Ectodermal cell (in vitro differentiated cells): Measurements from ENCODE around the gene PSMB7.
"Not testable (repeated sequence)": the region's sequence is repeated elsewhere in the genome, so short reads cannot be mapped to it uniquely, and the experiment has no call there.

Experiments
- H3K27ac ChIP-seq: 2 replicates; pipeline ENCODE4 v1.7.0; 2013; ENCODE audit warnings: mild to moderate bottlenecking, low read depth, low read length; ENCODE audit not compliant: insufficient read depth, poor library complexity, severe bottlenecking
- H3K27me3 ChIP-seq: 2 replicates; pipeline ENCODE4 v1.7.0; 2013; ENCODE audit warnings: mild to moderate bottlenecking, low read length; ENCODE audit not compliant: insufficient read depth, control insufficient read depth, poor library complexity, severe bottlenecking
- H3K36me3 ChIP-seq: one replicate; pipeline ENCODE4 v1.7.0; 2013; ENCODE audit warnings: low read length; ENCODE audit not compliant: control insufficient read depth, insufficient read depth
- H3K4me1 ChIP-seq: one replicate; pipeline ENCODE4 v1.7.0; 2013; ENCODE audit warnings: low read length; ENCODE audit not compliant: control insufficient read depth, insufficient read depth
- H3K4me3 ChIP-seq: 2 replicates; pipeline ENCODE4 v1.7.0; 2013; ENCODE audit warnings: low read depth, low read length, control low read depth; ENCODE audit not compliant: insufficient read depth
- H3K9me3 ChIP-seq: 2 replicates; pipeline ENCODE4 v1.7.0; 2013; ENCODE audit warnings: mild to moderate bottlenecking, low read length, moderate library complexity; ENCODE audit not compliant: control insufficient read depth
- WGBS, 2 experiments: methylation state at CpG; one replicate each; pipeline ENCODE4 v1.1.7; 2013; ENCODE audit warnings: missing lambda C conversion rate in 2 of 2; 5-methylcytosine and 5-hydroxymethylcytosine counted together

PSMB7 gene

GRCh38 chr9:124428751-124429529 lies 13.7 kb upstream of the PSMB7 start:
- Histone ChIP-seq H3K36me3 (no peaks in the 10 kb centered on the region), H3K27me3 (no peaks in the 10 kb centered on the region), H3K27ac (no peak overlapping the region), H3K4me3 (no peak overlapping the region), H3K9me3 (no peaks in the 10 kb centered on the region), H3K4me1 (no peaks in the 10 kb centered on the region)
- whole genome bisulfite sequencing, 2 experiments: 93 to 94% methylated on average over 28 of the region's 28 CpGs

GRCh38 chr9:124427281-124427680 lies 12.0 kb upstream of the PSMB7 start:
- WGBS, 2 experiments: 66 to 70% methylated on average over 4 of the region's 4 CpGs
- H3K27me3 ChIP-seq: no peaks in the 10 kb centered on the region
- no peaks in the 10 kb centered on the region for H3K36me3 ChIP-seq
- H3K4me1 ChIP-seq: no peaks in the 10 kb centered on the region
- H3K9me3 ChIP-seq: no peaks in the 10 kb centered on the region
- H3K4me3 ChIP-seq: no peak overlapping the region
- H3K27ac ChIP-seq: no peak overlapping the region

GRCh38 chr9:124426361-124426760 lies 11.1 kb upstream of the PSMB7 start:
- Histone ChIP-seq H3K4me3 (no peak overlapping the region), H3K36me3 (no peaks in the 10 kb centered on the region), H3K27ac (no peak overlapping the region), H3K27me3 (no peaks in the 10 kb centered on the region), H3K4me1 (no peaks in the 10 kb centered on the region), H3K9me3 (no peaks in the 10 kb centered on the region)
- 92 to 93% methylated on average over 7 of the region's 7 CpGs for WGBS, 2 experiments

- H3K4me1 ChIP-seq, H3K27me3 ChIP-seq, H3K27ac ChIP-seq, H3K4me3 ChIP-seq, H3K9me3 ChIP-seq, H3K36me3 ChIP-seq: not testable (repeated sequence)
- WGBS, 2 experiments: 96 to 100% methylated on average over 1 to 5 of the region's 12 CpGs
Measured at GRCh38 chr9:124425733-124426132, 10.5 kb upstream of the PSMB7 start.

GRCh38 chr9:124423591-124423990 lies 8.3 kb upstream of the PSMB7 start:
- no peaks in the 10 kb centered on the region for H3K9me3 ChIP-seq
- 73 to 75% methylated on average over 11 of the region's 11 CpGs for WGBS, 2 experiments
- no peak overlapping the region for H3K4me3 ChIP-seq
- no peaks in the 10 kb centered on the region for H3K36me3 ChIP-seq
- H3K27ac ChIP-seq: no peak overlapping the region
- H3K27me3 ChIP-seq: no peaks in the 10 kb centered on the region
- no peaks in the 10 kb centered on the region for H3K4me1 ChIP-seq

- no peaks in the 10 kb centered on the region for H3K4me1 ChIP-seq
- no peak overlapping the region for H3K4me3 ChIP-seq
- no peaks in the 10 kb centered on the region for H3K9me3 ChIP-seq
- no peaks in the 10 kb centered on the region for H3K27me3 ChIP-seq
- no peak overlapping the region for H3K27ac ChIP-seq
- WGBS, 2 experiments: 94 to 96% methylated on average over 5 of the region's 5 CpGs
- no peaks in the 10 kb centered on the region for H3K36me3 ChIP-seq
Measured at GRCh38 chr9:124423155-124423554, 7.9 kb upstream of the PSMB7 start.

- Histone ChIP-seq H3K4me1 (no peaks in the 10 kb centered on the region), H3K9me3 (no peaks in the 10 kb centered on the region), H3K36me3 (no peaks in the 10 kb centered on the region), H3K27ac (no peak overlapping the region), H3K27me3 (no peaks in the 10 kb centered on the region), H3K4me3 (no peak overlapping the region)
- 90 to 91% methylated on average over 7 of the region's 7 CpGs for WGBS, 2 experiments
Measured at GRCh38 chr9:124420991-124421543, 5.8 kb upstream of the PSMB7 start.

GRCh38 chr9:124419832-124420489 lies 4.7 kb upstream of the PSMB7 start:
- Histone ChIP-seq H3K4me3 (no peak overlapping the region), H3K4me1 (no peaks in the 10 kb centered on the region), H3K27ac (no peak overlapping the region), H3K9me3 (no peaks in the 10 kb centered on the region), H3K27me3 (no peaks in the 10 kb centered on the region), H3K36me3 (no peaks in the 10 kb centered on the region)
- WGBS, 2 experiments: 83 to 85% methylated on average over 6 of the region's 6 CpGs

- Histone ChIP-seq H3K9me3 (no peaks in the 10 kb centered on the region), H3K27me3 (no peaks in the 10 kb centered on the region), H3K27ac (no peak overlapping the region), H3K4me1 (peaks cover 8% of the 10 kb centered on the region), H3K4me3 (no peak overlapping the region), H3K36me3 (peaks cover 26% of the 10 kb centered on the region)
- 80 to 81% methylated on average over 17 of the region's 17 CpGs for WGBS, 2 experiments
Measured at GRCh38 chr9:124415852-124416484, 726 bp upstream of the PSMB7 start.

GRCh38 chr9:124414612-124415011 lies 630 bp downstream of the PSMB7 start:
- WGBS, 2 experiments: 16% methylated on average over 13 of the region's 13 CpGs
- Histone ChIP-seq H3K9me3 (no peaks in the 10 kb centered on the region), H3K4me3 (peak overlapping the region; percentile 67), H3K4me1 (peaks cover 8% of the 10 kb centered on the region), H3K36me3 (peaks cover 28% of the 10 kb centered on the region), H3K27ac (peak overlapping the region; percentile 61), H3K27me3 (no peaks in the 10 kb centered on the region)
